Lung (tissue), 12 donors: Measurements from ENCODE around the gene TRAPPC2. TPM values are rescaled to one million over a fixed set of nuclear protein-coding genes. Genes with fewer than 3 reads are reported as not detected.

Experiments used
- ATAC-seq: fragments of 200-7000 bp; cut with Tn5 transposase; one replicate; pipeline ENCODE4 v1.9.1; 2020; ENCODE audit warnings: moderate number of reproducible peaks; ENCODE audit not compliant: insufficient read depth, low FRiP score
- DNase-seq, 3 donors: peaks; one replicate each; pipeline ENCODE4 v3.0.0-alpha.2; 2013 to 2017
- H3K27ac ChIP-seq, 2 donors: one replicate each; pipeline ENCODE4 v1.5.1; 2013; ENCODE audit warnings: mild to moderate bottlenecking in 2 of 2, moderate library complexity in 2 of 2, control low read depth in 1 of 2, inconsistent platforms in 1 of 2, low read depth in 1 of 2, low read length in 1 of 2
- H3K27me3 ChIP-seq, 3 donors: one replicate each; pipeline ENCODE4 v1.5.1; 2013; ENCODE audit warnings: low read length in 2 of 3; ENCODE audit not compliant: control insufficient read depth in 3 of 3, insufficient read depth in 3 of 3
- H3K36me3 ChIP-seq, 4 donors: one replicate each; pipeline ENCODE4 v1.5.1; 2013; ENCODE audit warnings: low read length in 4 of 4, mild to moderate bottlenecking in 1 of 4, moderate library complexity in 1 of 4; ENCODE audit not compliant: control insufficient read depth in 4 of 4, insufficient read depth in 4 of 4
- H3K4me1 ChIP-seq, 5 donors: one replicate each; pipeline ENCODE4 v1.5.1; 2013; ENCODE audit warnings: low read length in 5 of 5, mild to moderate bottlenecking in 2 of 5, moderate library complexity in 1 of 5; ENCODE audit not compliant: control insufficient read depth in 5 of 5, insufficient read depth in 5 of 5
- H3K4me3 ChIP-seq: one replicate; pipeline ENCODE4 v1.5.1; 2013; ENCODE audit warnings: mild to moderate bottlenecking, control low read depth, moderate library complexity
- H3K9ac ChIP-seq, 2 donors: one replicate each; pipeline ENCODE4 v1.5.1; 2013; ENCODE audit warnings: low read length in 2 of 2, control low read depth in 1 of 2; ENCODE audit not compliant: insufficient read depth in 1 of 2
- H3K9me3 ChIP-seq, 4 donors: one replicate each; pipeline ENCODE4 v1.5.1; 2013; ENCODE audit warnings: low read length in 3 of 4, mild to moderate bottlenecking in 1 of 4, moderate library complexity in 1 of 4; ENCODE audit not compliant: control insufficient read depth in 4 of 4, insufficient read depth in 3 of 4
- WGBS, 2 donors: extraction: QIAGEN DNeasy Blood & Tissue Kit; methylation state at CpG; one replicate each; pipeline ENCODE4 v1.1.7; 2013; 5-methylcytosine and 5-hydroxymethylcytosine counted together
- polyA plus RNA-seq, 2 donors: library from polyadenylated mRNA; stranded (reverse); fragments of 200-250 nt; gene quantifications; one replicate each; pipeline ENCODE4 v1.2.1, GENCODE V29; 2013
- total RNA-seq, 2 donors: library from RNA; depleted of rRNA in 1 of 2; stranded (reverse); fragments of >200 nt in 1 of 2; gene quantifications; one replicate each; pipeline ENCODE4 v1.2.1, GENCODE V29; 2014 to 2021
- TF ChIP-seq, protein P1 (sequence below): IDR thresholded peaks from 2 replicates; pipeline ENCODE4 v1.5.1; 2012; ENCODE audit warnings: mild to moderate bottlenecking; ENCODE audit errors: control extremely low read depth, extremely low read depth
- donor health status: control.
- donor health status: control.
- donor health status: Bipolar disorder and iron deficiency.
- donor health status: healthy.
- donor health status: DM: yes; HTN: yes; CAD: no.

Gene TRAPPC2
- total and polyA plus RNA-seq, 4 donors, result 4.7 to 32.6 (median 10.5) TPM

DNA sequence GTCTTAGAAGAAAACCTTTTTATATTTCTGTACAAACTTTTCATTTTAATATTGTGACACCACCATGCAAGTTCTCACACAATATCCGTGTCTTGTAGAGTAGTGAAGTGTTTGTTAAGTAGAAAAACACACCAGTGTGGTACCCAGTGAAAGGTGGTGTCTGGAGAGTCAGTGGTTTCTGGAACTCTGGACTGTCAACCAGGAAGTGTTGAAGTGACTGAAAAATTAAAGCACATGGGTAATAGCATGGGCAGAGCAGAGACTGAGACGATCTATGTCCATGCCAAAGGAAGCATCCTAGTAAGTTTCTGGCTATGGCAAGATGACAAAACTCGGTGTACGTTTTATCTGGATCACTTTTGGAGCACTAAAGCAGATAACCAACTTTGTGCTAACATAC lies 23.3 kb downstream of the TRAPPC2 start:
- TF ChIP-seq, protein P1, sequence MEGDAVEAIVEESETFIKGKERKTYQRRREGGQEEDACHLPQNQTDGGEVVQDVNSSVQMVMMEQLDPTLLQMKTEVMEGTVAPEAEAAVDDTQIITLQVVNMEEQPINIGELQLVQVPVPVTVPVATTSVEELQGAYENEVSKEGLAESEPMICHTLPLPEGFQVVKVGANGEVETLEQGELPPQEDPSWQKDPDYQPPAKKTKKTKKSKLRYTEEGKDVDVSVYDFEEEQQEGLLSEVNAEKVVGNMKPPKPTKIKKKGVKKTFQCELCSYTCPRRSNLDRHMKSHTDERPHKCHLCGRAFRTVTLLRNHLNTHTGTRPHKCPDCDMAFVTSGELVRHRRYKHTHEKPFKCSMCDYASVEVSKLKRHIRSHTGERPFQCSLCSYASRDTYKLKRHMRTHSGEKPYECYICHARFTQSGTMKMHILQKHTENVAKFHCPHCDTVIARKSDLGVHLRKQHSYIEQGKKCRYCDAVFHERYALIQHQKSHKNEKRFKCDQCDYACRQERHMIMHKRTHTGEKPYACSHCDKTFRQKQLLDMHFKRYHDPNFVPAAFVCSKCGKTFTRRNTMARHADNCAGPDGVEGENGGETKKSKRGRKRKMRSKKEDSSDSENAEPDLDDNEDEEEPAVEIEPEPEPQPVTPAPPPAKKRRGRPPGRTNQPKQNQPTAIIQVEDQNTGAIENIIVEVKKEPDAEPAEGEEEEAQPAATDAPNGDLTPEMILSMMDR, result no peak
- peaks cover 0 to 15% (median 11%) of the 10 kb centered on the region in 4 donors for H3K36me3 ChIP-seq
- 81 to 84% methylated on average over 4 of the region's 4 CpGs for WGBS, 2 donors
- no peak overlapping the region for H3K27ac ChIP-seq
- H3K27me3 ChIP-seq, result peaks cover 0 to 25% (median 4%) of the 10 kb centered on the region in 3 donors
- ATAC-seq (no peak), DNase-seq (no peak)
- H3K4me3 ChIP-seq, result no peak overlapping the region
- H3K9me3 ChIP-seq, result peaks cover 0 to 1% (median 0%) of the 10 kb centered on the region in 4 donors
- H3K9ac ChIP-seq, result no peak overlapping the region
- H3K4me1 ChIP-seq, result no peaks in the 10 kb centered on the region

DNA sequence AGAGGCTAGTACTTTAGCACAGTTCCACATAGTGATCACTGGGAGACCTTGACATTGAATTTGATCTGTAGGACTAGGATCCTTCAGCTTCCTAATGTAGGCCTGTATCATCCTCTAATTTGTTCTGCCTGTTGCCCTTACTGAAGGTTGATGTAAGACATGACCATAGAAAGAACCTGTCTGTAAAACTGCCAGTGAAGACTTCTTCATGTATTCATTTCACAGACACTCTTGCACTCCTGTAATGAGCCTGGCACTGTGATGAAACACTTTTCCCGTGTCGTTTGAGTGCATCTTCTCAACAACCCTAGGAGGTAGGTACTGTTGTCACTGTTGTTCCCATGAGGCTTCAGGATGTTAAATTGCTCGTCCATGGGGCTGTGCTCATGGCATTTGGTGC lies 30.8 kb downstream of the TRAPPC2 start:
- H3K9ac ChIP-seq, result no peak overlapping the region
- H3K36me3 ChIP-seq, result peaks cover 0 to 3% (median 0%) of the 10 kb centered on the region in 4 donors
- H3K27me3 ChIP-seq, result peaks cover 0 to 38% (median 15%) of the 10 kb centered on the region in 3 donors
- TF ChIP-seq, protein P1, result no peak
- ATAC-seq, result no peak
- no peak overlapping the region for H3K4me3 ChIP-seq
- peaks cover 0 to 10% (median 0%) of the 10 kb centered on the region in 5 donors for H3K4me1 ChIP-seq
- no peaks in the 10 kb centered on the region for H3K9me3 ChIP-seq
- H3K27ac ChIP-seq, result no peak overlapping the region
- 29 to 59% methylated on average over 3 of the region's 3 CpGs for WGBS, 2 donors
- DNase-seq, result no peak

DNA sequence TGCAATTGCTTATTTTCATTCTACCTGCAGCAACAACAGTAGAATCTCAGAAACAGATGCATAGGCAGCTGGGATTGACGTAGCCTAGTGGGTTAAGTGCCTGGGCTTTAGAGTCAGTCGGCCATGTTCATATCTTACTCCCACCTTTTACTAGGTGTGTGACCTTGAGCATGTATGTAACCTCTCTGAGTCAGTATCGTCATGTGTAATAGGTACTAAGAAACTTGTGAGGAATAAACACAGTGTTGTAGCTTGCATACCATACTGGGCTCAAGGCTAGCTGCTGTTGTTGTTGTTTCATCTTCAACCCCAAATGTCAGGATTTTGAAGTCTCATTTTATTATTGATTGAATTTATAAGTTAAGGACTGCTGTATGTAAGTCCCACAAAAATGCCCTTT lies 31.3 kb downstream of the TRAPPC2 start:
- Histone ChIP-seq H3K4me1 (peaks cover 0 to 10% (median 0%) of the 10 kb centered on the region in 5 donors), H3K36me3 (peaks cover 0 to 3% (median 0%) of the 10 kb centered on the region in 4 donors), H3K27ac (no peak overlapping the region), H3K4me3 (no peak overlapping the region), H3K9ac (no peak overlapping the region), H3K27me3 (peaks cover 0 to 42% (median 15%) of the 10 kb centered on the region in 3 donors), H3K9me3 (no peaks in the 10 kb centered on the region)
- ATAC-seq (no peak), DNase-seq (no peak)
- 83 to 93% methylated on average over 3 of the region's 3 CpGs for WGBS, 2 donors
- TF ChIP-seq, protein P1, result no peak
